Mammary epithelial cell (primary cell): Measurements from ENCODE around the gene KLHL29.

ENCODE experiments used
- EZH2 ChIP-seq: IDR thresholded peaks from 2 replicates; pipeline ENCODE4 v1.6.1; 2012; ENCODE audit warnings: low read length, inconsistent platforms, borderline replicate concordance
- TF ChIP-seq, protein P1 (sequence below), 2 donors: IDR thresholded peaks in 1 of 2; conservative IDR thresholded peaks in 1 of 2; 2 replicates each; pipeline ENCODE4 v1.5.1; 2011 to 2012; ENCODE audit warnings: inconsistent platforms in 2 of 2, low read length in 2 of 2, mild to moderate bottlenecking in 2 of 2, control low read depth in 1 of 2, low read depth in 1 of 2; ENCODE audit not compliant: insufficient read depth in 1 of 2; ENCODE audit errors: extremely low read depth in 1 of 2

DNA sequence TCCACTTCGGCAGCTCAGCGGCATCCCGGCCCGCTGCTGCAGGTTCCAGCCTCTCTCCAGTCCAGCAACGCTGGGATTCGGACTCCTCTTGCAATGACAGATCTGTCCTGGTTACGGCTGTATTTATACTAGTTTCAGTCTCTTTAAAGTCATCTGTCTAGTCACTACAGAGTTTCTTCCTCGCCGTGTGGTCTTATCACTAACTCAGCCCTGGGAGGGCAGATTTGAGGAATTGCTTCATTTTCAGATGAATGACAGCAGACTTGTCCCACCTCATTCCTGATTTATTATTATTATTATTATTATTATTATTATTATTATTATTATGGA, 2.2 kb downstream of the KLHL29 start:
- TF ChIP-seq, protein P1, sequence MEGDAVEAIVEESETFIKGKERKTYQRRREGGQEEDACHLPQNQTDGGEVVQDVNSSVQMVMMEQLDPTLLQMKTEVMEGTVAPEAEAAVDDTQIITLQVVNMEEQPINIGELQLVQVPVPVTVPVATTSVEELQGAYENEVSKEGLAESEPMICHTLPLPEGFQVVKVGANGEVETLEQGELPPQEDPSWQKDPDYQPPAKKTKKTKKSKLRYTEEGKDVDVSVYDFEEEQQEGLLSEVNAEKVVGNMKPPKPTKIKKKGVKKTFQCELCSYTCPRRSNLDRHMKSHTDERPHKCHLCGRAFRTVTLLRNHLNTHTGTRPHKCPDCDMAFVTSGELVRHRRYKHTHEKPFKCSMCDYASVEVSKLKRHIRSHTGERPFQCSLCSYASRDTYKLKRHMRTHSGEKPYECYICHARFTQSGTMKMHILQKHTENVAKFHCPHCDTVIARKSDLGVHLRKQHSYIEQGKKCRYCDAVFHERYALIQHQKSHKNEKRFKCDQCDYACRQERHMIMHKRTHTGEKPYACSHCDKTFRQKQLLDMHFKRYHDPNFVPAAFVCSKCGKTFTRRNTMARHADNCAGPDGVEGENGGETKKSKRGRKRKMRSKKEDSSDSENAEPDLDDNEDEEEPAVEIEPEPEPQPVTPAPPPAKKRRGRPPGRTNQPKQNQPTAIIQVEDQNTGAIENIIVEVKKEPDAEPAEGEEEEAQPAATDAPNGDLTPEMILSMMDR (conservative IDR thresholded peaks at IDR 0.05 in 1 of 2, IDR thresholded peaks at IDR 0.05 in 1 of 2; ENCODE audit: extremely low read depth in 1 of 2, insufficient read depth in 1 of 2, low read depth in 1 of 2, low read length in 2 of 2), result no peak
- TF ChIP-seq EZH2, result no peak
